ENCODE results near the gene FGD6. TPM values are rescaled to one million over a fixed set of nuclear protein-coding genes. Genes with fewer than 3 reads are reported as not detected.

The FGD6 gene
- total RNA-seq, 4 donors from 2014 or later = 25.8 to 46.5 (median 36.3) TPM

- no peaks in the 10 kb centered on the region for H3K36me3 ChIP-seq
- ATAC-seq = no peak
- WGBS, 2 donors (ENCODE audit: low coverage in 1 of 2) = 50 to 87% methylated on average over 2 to 4 of the region's 4 CpGs
- H3K4me1 ChIP-seq = peaks cover 5 to 16% (median 6%) of the 10 kb centered on the region in 3 donors
- H3K27me3 ChIP-seq = no peaks in the 10 kb centered on the region
- TF ChIP-seq CTCF (IDR thresholded peaks at IDR 0.05) (no peak), EP300 (IDR thresholded peaks at IDR 0.05) (no peak), POLR2A (IDR thresholded peaks at IDR 0.05) (no peak), POLR2AphosphoS5 (IDR thresholded peaks at IDR 0.05) (no peak)
- no peaks in the 10 kb centered on the region for H3K9me3 ChIP-seq
- H3K27ac ChIP-seq = no peak overlapping the region
- no peak overlapping the region for H3K4me3 ChIP-seq
These were observed 39.1 kb downstream of the FGD6 start for GRCh38 chr12:95178136-95178535.

DNA sequence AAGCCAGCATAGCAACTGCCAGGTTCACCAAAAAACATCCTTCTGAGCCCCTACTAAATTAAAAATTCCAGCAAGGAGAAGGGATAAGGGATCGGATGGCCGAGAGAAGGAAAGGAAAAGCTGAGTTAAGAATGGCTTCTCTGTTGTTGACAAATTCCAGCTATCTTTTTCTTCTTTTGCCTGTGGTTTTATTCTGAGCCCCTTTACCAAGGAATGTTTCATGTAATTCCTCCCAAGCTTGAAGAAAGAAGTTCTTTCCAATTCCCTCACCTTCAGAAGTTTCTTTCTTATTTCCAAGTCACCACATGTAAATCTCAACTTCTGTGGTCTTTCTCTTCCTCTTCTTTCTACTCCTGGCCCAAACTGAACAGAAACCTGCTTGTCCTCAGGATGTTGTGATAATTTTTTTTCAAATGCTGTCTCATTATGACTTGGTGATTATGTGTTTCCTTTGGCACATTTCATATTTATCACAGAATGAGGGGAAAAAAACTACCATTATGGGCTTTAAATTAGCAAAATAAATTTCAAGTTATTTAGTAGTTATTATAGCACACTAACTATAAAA, 40.0 kb downstream of the FGD6 start:
- Histone ChIP-seq H3K4me3 (no peak overlapping the region), H3K9me3 (no peaks in the 10 kb centered on the region), H3K36me3 (peaks cover 0 to 1% of the 10 kb centered on the region in 2 donors), H3K4me1 (peaks cover 10 to 25% (median 12%) of the 10 kb centered on the region in 3 donors), H3K27ac (no peak overlapping the region), H3K27me3 (no peaks in the 10 kb centered on the region)
- ATAC-seq = no peak
- TF ChIP-seq POLR2AphosphoS5 (IDR thresholded peaks at IDR 0.05) (no peak), CTCF (IDR thresholded peaks at IDR 0.05) (no peak), POLR2A (IDR thresholded peaks at IDR 0.05) (no peak), EP300 (IDR thresholded peaks at IDR 0.05) (no peak)
- WGBS, 2 donors (ENCODE audit: low coverage in 1 of 2) = 88 to 100% methylated on average over 2 of the region's 2 CpGs

DNA sequence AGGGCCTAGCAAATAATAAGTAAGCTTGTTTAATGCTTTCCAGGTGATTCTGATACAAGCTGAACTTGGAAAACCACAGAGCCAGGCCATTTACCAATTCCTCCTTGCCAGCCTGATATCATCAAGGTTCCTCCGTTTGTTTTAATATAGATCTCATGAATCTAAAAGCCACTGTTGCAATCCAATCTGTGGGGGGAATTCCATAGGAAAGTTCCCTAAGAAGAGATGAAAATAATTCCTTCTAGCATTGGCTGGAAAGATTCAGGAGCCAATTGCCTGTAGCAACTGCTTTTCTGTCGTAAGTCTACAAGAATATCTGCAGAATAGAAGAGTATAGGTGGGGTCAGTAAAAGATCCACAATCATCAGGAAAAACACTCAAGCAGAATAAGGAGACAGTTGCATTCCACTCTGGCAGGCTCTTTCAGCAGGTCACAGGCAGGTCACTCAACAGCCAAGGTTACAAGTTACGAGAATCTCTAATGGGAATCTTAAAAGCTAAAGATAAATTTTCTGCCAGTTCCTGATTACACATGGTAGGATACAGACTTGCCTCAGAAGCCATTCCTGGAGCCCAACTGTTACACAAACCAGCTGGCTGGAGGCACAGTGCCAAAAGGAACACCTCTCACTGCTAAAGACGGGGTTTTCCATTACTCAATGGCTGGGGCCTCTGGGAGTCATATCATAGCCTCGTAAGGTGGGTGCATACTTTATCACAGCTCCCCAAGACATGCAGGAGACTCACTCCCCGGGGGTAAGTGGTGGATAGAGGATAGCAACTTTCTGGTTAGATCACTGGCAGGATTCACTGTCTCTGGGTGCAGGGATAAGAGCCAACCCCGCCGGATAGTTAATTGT, 43.6 kb downstream of the FGD6 start:
- Histone ChIP-seq H3K27me3 (no peaks in the 10 kb centered on the region), H3K4me3 (no peak overlapping the region), H3K9me3 (no peaks in the 10 kb centered on the region), H3K36me3 (peaks cover 0 to 23% of the 10 kb centered on the region in 2 donors), H3K27ac (peak overlapping the region; percentile 21 to 79 (median 58)), H3K4me1 (peaks cover 10 to 24% (median 12%) of the 10 kb centered on the region in 3 donors)
- TF ChIP-seq POLR2AphosphoS5 (IDR thresholded peaks at IDR 0.05) = peak; percentile 80
- TF ChIP-seq CTCF (IDR thresholded peaks at IDR 0.05) = no peak
- ATAC-seq = peak; percentile 88
- WGBS, 2 donors (ENCODE audit: low coverage in 1 of 2) = 11 to 12% methylated on average over 4 to 8 of the region's 8 CpGs

GRCh38 chr12:95169368-95169767, 47.9 kb downstream of the FGD6 start:
- Histone ChIP-seq H3K27me3 (no peaks in the 10 kb centered on the region), H3K36me3 (peaks cover 0 to 23% of the 10 kb centered on the region in 2 donors), H3K27ac (no peak overlapping the region), H3K4me3 (no peak overlapping the region), H3K9me3 (no peaks in the 10 kb centered on the region), H3K4me1 (peaks cover 10 to 24% (median 12%) of the 10 kb centered on the region in 3 donors)
- no peak for TF ChIP-seq CTCF (IDR thresholded peaks at IDR 0.05)
- TF ChIP-seq EP300 (IDR thresholded peaks at IDR 0.05) = no peak
- TF ChIP-seq POLR2A (IDR thresholded peaks at IDR 0.05) = no peak
- TF ChIP-seq POLR2AphosphoS5 (IDR thresholded peaks at IDR 0.05) = no peak
- no peak for ATAC-seq
- WGBS, 2 donors (ENCODE audit: low coverage in 1 of 2) = 58 to 66% methylated on average over 4 of the region's 4 CpGs

Measured in gastroesophageal sphincter (tissue), 4 donors.